ENCODE measurements around the gene GPR15LG.
"Not testable (repeated sequence)": the region's sequence is repeated elsewhere in the genome, so short reads cannot be mapped to it uniquely, and the experiment has no call there.

Gene GPR15LG

DNA sequence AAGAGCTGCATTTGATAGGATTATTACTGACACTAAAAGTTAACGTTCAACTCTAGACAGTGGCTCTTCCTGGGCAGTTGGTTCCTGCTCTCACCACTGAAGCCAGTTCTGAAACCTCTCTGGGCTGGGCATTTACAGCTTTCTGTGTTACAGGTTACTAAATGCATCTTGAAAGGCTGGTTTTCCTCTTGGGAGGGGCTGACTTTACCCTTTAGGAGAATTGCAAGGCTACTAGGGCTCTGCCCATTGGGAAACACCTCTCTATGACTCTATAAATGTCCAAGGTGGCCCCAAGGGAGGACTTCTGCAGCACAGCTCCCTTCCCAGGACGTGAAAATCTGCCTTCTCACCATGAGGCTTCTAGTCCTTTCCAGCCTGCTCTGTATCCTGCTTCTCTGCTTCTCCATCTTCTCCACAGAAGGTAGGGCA, at the start of gene GPR15LG:
Gene GPR15LG, plus strand, starts transcription at position 301 of the 429 bp plus-strand sequence. Its CDS starts 51 bp downstream, at position 352.
- no peak for DNase-seq

DNA sequence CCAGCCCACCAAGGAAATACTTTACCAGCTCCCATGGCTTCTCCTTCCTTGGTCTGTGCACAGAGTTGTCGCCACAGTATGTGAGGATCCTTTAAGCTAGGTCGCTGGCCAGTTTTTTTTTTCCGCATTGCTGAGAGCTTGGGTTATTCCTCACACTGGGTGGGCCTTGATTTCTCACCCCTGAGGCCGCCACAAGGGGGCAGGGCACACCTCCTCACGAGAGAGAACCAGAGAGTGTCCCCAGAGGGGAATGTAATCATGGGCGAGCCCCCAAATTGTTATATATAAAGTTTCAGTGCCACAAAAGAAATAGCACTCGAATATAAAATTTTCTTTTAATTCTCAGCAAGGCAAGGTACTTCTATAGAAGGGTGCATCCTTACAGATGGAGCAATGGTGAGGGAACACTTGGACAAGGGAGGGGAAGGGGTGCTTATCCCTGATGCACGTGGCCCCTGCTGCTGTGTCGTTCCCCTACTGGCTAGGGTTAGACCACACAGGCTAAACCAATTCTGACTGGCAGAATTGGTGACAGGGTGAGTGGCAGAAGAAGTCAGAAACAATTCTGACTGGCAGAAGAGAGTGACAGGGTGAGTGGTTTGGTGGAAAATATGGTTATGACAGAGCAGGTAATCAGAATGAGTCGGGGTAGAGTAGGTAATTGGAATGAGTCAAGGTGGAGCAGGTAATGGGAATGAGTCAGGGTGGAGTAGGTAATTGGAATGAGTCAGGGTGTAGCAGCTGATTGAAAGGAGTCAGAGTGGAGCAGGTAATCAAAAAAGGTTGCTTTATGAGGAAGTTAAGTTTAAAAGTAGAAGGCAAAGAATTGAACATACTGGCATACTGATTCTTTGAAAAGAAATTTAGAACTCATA, 47.5 kb upstream of the GPR15LG start:
- DNase-seq, result not testable (repeated sequence)

DNA sequence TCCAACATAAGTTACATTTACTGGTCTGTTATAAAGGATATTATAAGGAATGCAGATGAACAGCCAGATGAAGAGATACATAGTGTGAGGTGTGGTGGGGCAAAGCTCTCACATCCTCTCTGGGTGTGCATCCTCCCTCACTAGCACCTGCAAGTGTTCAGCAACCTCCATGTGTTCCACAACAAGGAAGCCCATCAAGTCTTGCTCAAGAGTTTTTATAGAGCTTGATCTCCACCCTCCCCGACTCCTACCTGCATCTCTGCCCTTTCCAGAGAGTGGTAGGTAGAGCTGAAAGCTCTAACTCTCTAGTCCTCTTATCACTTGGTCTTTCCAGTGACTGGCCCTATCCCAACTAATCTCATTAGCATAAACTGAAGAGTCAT, 46.8 kb upstream of the GPR15LG start:
- DNase-seq, result no peak

DNA sequence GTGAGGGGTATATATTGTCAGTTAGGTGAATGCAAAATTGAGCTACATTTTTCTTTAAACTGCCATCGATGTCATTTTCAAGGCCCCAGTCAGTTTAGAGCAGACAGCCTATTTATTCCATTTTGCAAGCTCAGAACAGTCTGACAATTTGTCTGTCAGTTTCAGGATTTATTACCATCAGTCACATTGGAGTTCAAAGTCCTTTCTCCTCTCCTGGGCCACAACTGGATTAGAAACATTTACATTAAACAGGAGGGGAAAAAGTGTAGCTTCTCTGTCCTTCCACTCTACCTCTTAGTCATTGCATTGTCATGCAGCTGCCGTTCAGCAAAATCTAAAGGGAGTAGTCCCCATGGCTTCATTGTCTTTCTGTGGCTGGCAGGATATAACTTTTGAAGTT, 37.8 kb upstream of the GPR15LG start:
- no peak for DNase-seq

DNA sequence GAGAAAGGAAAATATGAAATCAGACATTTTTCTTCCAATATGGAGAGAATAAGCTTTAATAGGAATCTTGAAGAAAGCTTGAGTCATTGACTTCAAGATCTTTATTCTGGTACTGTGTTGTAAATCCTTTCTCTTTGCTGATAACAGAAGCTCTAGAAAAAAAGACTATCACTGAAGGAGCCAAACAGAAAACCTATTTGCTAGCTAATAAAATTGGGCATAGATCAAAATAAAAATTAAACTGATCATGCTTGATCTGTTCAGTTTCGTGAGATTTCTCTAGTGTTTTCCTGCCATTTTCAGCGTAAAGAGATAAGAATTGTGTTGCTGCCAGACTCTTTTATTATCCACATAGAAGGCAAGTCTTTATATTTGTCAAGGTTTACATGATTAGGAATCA, 35.8 kb upstream of the GPR15LG start:
- no peak for DNase-seq

DNA sequence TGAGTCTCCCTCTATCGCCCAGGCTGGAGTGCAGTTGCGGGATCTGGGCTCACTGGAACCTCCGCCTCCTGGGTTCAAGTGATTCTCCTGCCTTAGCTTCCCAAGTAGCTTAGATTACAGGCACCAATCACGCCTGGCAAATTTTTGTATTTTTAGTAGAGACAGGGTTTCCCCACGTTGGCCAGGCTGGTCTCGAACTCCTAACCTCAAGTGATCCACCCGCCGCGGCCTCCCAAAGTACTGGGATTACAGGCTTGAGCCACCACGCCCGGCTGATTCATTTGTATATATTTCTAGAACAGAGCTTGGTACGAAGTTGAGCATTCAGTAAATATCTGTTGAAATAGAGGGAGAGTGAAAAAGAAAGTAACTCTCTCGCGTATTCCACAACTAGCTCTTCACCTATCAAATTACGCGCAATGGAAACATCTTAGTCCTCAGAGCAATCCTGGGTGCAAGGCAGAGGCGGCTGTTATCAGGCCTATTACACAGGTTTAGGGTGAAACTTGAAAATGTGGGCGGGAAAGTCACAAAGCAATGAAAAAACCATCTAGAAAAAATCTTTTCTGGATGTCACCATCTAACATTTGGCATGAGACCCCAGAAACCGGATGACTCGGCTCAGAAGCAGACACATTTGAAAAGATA, 35.0 kb upstream of the GPR15LG start:
- no peak for DNase-seq

DNA sequence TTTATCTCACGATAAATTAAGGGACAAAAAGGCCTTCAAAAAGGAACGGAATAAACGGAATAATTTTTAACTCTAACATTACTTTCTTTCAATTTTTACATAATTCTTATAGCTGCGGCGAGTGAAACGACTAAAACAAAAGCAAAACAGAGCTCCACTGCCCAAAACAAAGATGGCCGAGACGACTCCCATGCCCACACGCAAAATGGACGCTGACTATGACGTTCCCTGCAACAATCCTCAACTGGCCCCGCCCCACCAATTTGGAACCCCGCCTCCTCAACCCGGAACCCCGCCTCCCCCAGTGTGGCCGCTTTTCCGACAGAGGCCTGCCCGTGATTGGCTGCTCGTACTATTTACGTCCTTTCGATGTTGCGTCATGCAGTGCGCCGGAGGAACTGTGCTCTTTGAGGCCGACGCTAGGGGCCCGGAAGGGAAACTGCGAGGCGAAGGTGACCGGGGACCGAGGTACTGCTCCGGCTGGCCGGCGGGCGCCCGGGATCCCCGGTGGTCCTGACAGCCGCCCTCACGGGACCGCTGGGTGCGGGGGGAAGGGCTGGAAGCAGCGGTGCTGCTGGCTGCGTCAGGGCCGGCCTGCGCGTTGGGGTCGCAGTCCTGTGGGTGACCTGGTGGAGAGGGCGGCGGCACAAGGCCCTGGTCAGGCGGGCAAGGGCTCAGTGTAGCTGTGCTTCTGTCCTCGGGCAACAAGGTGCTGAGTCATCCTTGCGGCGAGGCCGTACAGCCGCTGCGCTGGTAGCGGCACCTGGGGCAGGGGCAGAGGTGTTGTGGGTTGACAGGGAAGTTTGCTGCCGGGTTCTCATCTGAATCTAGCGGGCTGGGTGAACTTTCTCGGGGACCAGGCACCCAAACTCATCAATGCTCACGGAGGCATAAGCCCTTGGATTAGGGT, 34.2 kb upstream of the GPR15LG start, which contains the start of gene GHITM:
Gene GHITM, plus strand, starts transcription at position 384 of the 910 bp plus-strand sequence. CDS start 1,992 bp downstream, outside the sequence.
- peak; percentile 91 for DNase-seq

DNA sequence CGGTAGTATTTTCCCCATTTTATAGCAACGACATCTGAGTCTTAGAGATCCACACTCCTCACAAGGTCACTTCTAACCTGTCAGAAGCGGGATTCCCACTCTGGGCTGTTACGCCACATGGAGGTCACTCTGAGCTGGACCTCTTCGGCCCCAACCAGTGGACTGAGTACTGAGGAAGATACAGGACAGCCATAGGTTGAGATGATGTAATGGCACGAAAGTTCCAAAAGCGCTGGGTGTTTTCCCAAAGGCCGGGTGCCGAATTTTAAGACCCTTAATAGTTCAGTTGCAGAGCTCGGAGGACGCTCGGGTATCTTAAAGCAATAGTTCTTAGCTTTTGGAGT, 33.6 kb upstream of the GPR15LG start:
- no peak for DNase-seq

DNA sequence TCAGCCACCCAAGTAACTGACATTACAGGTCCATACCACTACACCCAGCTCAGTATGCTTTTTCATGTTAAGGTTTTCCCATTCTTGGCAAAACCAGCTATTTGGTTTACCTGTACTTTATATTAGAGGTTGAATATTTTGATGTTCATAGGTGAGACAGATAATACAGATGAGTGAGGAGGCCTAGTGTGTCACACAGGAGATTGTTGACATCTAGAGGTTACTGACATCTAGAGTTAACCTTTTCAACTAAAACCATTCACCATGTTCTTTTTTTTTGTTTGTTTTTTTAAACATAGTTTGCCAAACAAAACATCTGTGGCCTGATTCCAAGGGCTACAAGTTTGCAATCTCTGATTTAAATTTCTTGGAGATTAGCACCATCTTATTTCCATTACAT, 26.3 kb upstream of the GPR15LG start:
- DNase-seq, result no peak

DNA sequence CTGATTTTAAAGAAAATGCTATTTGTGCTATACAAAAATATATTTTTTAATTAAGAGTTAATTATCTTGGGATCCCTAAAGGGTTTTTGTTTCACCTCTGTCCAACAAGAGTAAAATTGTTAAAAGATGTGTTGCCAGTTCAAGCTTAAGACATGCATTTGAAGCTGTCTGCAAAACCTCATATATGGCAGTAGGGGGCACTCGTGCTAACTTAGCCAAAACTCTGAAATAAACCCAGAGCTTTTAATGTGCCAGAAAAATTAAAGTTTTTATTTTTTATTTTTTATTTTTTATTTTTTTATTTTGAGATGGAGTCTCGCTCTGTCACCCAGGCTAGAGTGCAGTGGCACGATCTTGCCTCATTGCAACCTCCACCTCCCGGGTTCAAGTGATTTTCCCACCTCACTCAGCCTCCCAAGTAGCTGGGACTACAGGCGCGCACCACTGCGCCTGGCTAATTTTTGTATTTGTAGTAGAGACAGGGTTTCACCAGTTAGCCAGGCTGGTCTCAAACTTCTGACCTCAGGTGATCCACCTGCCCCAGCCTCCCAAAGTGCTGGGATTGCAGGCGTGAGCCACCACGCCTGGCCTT, 25.5 kb upstream of the GPR15LG start:
- DNase-seq, result not testable (repeated sequence)

DNA sequence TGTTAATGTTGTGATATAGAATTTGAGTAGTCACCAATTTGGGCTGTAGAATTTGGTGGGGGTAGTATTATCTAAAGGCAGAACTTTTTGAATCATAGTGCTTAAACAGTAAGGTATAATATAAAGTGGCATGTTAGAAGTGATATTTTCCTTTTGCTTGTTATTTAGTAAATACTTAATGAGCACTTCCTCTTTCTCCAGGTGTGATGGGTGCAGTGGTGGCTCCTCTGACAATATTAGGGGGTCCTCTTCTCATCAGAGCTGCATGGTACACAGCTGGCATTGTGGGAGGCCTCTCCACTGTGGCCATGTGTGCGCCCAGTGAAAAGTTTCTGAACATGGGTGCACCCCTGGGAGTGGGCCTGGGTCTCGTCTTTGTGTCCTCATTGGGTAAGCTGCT, 23.7 kb upstream of the GPR15LG start:
- DNase-seq, result no peak

DNA sequence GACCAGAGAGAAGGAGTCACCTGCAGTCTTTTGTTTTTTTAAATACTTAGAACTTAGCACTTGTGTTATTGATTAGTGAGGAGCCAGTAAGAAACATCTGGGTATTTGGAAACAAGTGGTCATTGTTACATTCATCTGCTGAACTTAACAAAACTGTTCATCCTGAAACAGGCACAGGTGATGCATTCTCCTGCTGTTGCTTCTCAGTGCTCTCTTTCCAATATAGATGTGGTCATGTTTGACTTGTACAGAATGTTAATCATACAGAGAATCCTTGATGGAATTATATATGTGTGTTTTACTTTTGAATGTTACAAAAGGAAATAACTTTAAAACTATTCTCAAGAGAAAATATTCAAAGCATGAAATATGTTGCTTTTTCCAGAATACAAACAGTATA, 20.8 kb upstream of the GPR15LG start:
- DNase-seq, result no peak

DNA sequence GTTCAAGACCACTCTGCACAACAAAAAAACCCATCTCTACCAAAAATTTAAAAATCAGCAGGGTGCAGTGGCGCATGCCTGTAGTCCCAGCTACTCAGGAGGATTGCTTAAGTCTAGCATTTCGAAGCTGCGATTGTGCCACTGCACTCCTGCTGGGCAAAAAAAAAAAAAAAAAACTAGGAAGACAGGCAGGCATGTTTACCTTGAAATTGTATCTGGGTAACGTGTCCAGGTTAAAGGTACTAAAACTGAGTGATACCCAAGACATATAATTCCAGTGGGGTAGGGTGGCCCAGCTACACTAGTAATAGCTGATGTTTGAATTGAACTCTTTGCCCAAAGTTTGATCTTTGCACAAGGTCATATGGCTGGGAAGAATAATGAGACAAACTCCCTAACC, 18.1 kb upstream of the GPR15LG start:
- DNase-seq, result no peak

DNA sequence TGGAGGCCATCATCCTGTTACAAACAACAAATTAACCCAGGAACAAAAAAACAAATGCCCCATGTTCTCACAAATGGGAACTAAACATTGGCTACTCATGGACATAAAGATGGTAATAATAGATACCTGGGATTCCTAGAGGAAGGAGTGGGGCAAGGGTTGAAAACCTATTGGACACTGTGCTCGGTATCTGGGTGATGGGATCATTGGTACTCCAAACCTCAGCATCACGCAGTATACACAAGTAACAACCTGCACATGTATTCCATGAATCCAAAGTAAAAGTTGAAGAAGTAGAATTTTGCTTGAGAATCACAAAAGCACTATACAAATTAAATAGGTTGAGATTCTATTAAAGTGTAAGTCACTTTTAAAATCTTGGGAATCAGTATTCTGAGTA, 17.6 kb upstream of the GPR15LG start:
- no peak for DNase-seq

DNA sequence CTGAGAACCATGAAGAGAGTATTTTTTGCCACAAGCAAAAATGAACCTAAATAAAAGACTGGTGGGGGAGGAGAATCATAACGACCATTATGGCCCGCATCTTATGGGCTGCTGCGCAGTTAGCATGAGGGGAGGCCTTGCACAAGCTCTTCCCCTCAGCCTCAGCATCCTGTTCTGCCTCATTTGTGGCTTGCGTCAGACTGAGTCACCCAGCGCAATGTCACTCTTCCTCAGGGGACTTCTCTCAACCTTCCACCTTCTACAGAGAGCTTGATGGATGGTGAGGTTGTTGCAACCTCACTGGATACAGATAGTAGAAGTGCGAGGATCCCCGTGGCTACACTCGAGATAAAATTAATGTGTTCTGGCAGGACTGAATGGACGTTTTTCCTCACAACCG, 16.8 kb upstream of the GPR15LG start:
- no peak for DNase-seq

DNA sequence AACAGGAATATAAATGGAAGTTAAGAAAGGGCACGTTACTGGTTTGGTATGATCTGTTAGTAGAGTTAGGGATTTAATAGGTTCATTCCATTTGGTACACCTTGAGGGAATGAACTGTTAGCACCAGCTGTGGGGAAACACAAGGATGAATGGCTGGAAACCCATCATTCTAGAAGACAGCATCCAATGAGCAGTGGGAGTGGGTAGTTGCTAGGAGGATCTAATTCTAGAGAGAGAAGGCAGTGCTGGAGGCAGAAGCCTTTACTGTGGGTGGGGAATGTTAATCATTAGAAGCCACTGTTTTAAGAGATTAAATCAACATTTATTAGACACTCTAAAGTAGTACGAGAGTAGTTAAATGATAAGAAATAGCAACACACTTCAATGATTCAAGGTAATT, 15.5 kb upstream of the GPR15LG start:
- DNase-seq, result no peak

DNA sequence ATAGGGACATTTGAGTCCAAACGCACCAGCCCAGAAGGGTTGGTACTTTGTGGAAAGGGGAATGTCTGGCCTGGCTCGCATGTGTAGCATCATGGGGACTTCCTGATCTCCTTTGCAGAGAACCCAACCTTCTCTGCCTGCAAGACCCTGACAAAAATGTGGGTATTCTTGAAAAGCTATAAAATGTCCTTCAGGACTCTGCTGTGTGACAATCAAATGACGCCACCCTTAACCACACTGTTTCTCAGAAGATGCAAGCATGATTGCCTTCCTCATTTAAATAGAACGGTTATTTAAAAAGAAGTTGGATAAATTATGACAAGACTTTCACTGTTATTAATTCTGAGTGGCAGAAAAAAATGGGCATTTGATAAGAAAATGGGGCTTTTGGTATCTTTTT, 15.1 kb upstream of the GPR15LG start:
- DNase-seq, result no peak

DNA sequence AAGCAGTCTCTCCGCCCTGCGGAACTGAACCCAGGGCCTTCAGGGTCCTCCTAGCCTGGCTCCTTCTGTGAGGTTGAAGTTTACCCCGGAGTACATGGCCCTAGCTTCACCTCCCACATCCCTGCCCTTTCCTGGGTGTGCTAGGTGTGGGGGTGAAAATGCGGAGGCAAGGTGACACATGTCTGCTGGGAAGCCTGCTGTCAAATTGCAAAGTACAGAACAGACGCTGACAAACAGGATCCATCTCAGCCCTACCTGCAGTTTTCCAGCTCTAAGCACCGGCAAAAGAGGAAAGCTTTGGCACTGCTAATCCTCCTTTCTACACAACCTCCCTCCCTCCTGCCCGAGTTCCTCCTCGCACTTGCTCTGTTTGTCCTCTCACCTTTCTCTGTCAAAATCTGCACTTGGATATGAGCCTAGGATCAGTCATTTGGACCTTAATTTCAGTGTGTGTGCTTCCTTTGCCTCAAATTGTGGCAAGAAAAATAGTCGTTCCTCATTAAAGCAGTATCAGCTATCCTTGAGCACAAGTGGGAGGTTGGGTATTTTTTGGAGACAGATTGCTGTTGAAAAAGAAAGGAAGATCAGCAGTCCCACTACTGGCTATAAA, 14.4 kb upstream of the GPR15LG start:
- no peak for DNase-seq

DNA sequence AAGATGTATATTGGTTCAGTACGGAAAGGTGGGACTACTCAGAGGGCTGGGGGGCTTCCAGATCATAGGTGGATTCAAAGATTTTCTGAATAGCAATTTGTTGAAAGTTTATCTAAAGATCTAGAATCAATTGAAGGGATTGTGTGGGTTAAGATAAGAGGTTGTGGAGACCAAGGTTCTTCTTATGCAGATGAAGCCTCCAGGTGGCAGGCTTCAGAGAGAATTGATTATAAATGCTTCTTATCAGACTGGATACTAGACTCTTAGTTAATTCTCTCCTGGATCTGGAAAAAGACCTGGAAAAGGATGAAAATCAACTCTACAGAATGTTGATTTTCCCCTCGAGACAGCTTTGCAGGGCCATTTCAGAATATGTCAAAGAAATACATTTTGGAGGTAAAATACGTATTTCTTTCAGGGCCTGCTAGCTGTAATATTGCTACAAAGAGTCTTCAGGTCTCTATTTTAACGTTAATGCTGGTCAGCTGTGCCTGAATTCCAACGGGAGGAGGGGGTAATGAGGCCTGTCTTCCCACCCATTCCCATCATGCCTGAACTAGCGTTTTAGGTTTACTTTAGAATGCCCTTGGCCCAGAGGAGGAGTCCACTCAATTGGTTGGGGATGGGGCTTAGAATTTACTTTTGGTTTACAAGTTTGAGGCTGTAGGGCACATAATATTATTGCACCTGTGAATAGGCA, 12.8 kb upstream of the GPR15LG start:
- DNase-seq, result no peak

DNA sequence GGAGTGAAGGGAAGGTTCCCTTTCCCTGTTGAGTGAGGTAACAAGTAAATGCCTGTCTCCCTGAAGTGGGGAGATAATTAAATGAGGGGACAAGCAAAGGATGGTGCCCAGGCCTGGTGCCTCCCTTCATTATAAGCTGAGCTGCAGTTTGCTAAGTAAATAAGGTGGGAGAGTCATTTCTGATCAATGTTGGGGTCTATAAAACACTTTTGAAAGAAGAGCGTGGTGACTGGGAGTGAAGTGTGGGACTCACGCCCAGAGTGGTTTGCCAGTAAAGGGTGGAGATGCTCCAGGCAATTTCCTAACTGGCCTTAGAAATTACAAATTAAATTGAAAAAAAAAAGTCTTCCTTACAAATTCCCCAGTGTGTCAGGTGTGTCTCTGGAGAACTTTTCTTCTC, 9.6 kb upstream of the GPR15LG start:
- DNase-seq, result no peak

DNA sequence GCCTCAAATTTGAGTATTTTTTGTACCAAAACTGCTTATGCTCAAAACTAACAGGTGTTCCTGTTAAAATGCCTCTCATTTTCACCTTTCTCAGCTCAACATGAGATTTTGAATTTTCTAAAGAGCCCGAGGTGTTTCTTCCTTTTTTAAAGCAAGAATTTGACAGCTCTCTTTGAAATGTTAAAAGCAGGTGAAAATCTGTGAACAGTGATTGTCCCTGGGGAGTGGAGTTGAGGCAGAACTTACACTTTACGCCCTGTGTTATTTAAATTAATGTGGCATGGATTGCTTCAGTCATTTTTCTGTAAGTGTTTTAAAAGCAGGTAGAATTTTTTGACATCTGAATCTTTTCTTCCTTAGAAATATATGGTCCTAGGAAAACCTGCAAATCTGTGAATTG, 9.2 kb upstream of the GPR15LG start:
- DNase-seq, result no peak
